ENCODE results near the gene RNASE8.

Gene RNASE8

DNA sequence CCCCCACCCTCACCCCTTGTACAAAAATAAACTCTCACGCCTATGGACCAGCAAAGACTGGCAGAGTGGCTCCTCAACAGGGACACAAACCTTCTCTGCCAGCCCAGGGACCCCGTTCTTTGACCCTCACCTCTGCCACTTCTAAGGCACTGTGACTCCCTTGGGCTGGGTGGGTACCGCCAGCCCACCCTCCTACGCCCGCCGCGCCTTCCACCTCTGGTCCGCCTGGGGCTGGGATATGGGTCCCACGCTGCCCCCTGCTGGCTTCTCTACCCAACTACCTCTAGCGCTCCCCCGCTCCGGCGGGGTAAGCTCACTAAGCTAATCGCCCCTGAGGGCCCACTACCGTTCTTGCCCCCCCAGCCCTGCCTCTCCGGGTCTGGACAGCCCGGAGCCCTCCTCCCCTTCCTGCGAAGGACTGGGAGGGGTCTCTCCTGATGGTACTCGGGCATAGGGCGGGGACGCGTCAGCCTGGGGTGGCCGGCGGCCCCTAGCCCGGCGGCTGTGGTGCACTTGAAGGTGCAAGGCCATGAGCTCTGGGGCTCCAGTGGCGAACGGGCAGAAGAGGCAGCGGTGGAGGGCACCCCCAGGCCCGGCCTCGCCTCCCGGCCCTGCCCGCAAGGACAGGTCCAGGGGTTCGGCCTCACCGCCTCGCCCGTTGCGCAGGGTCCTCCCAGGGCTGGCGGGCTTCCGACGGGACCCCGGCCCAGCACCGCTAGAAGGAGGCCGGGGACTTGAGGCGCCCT is 32.7 kb downstream of the RNASE8 start:
- in situ Hi-C loops (cut with HindIII; ENCODE audit: low sequenced_read_pairs), result no loop called here

- in situ Hi-C loops (cut with HindIII; ENCODE audit: low sequenced_read_pairs), result no loop called here
Observed at GRCh38 chr14:21090940-21091663, 33.5 kb downstream of the RNASE8 start.

DNA sequence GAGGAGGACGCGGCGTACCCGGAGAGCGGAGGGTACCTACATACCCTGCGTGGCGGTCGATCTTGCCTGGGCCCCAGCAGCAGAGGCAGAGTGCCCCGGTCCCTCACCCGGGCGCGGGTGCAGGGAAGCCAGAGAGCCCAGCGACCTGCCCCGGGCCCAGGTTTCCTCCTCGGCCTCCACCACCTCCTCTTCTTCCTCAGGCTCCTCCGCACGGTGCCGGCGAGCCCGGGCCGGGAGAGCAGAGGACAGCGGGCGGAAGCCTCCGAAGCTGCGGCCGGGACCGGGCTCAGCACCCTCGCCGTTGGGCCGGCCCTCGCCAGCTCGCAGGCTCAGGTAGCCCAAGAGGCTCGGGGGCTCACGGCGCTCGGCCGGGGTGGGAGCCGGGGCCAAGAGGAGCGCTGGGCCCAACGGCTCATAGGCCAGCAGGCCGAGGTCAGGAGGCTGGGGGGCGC is 34.2 kb downstream of the RNASE8 start:
- in situ Hi-C loops (cut with HindIII; ENCODE audit: low sequenced_read_pairs), result no loop called here

DNA sequence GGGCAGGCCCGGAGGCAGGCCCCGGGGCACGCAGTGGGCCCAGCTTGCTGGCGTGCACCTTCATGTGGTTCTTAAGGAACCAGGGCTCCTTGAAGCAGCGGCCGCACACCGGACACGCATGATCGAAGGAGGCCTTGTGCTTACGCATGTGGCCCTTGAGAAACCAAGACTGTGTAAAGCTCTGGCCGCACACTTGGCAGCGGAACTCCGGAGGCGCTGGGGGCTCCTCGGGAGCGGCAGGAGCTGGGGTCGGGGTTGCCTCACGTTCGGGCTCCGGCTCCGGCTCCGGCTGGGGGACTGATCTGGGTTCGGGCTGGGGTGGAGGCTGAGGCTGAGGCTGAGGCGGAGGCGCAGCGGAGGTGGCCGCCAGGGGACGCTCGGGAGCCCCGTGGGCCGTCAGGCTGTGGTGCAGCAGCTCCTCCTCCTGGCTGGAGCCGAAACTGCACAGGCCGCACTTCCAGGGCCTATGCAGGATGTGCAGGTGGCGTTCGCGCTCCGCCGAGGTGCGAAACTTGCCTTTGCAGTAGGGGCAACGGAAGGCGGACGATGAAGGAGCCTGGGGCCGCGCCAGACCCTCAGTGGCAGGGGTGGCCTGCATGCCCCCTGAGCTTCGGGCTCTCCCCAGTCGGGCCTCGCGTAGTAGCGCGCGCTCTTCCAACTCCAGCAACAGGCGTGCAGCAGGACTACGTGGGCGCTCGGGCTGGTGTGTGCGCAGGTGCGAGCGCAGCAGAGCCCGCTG is 34.8 kb downstream of the RNASE8 start:
- in situ Hi-C loops (cut with HindIII; ENCODE audit: low sequenced_read_pairs), result no loop called here

DNA sequence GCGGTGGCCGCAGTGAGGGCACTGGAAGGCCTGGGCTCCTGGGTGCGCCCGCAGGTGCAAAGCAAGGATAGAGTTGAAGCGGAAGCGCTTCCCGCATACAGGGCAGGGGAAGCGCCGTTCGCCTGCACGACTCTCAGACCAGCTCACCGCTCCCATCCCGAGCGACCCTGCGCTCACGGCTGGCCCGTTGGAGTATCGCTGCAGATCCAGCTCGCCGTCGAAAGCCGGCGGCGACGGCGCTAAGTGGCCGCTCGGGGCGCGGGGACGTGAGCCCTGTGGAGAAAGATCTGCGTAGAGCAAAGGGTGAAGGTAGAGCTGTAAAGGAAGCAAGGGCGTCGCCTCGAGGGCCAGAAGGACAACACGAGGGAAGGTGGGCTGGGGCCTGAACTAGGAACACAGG is 35.4 kb downstream of the RNASE8 start:
- in situ Hi-C loops (cut with HindIII; ENCODE audit: low sequenced_read_pairs), result no loop called here

GRCh38 chr14:21093769-21094681 is 36.4 kb downstream of the RNASE8 start:
- in situ Hi-C loops (cut with HindIII; ENCODE audit: low sequenced_read_pairs), result no loop called here

DNA sequence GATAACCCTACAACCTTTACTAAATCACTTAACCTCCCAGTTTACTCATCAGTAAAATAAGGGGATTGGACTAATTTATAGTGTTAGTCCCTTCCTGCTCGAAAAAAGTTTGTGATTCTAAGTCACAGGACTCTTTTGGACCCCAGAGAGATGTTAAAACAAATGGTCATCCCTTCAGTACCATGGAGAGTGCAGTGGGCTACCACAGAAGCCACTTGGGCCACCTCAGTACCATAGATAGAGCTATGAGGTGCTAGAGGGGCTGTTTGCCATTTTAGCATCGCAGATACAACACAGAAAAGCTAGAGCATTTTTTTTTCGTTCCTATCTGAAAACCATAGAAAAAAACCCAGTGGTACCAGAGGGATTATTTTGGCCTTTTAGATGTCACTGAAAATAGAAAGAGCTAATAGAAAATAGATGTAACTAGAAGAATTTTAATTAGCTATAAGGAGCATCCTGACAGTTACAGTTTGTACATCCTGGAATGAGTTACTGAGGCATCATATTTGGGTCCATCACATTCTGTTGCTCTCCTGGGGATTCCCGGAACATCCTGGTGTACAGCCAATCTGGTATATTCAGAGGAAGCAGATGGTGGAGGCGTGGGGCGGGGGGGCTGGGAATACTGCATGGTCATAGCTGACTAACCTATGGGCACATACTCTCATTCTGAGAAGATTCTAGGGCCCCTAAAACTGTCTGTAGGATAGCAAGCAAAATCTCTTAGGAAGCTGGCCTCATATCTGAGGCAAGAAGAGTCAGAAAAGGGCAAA is 38.0 kb downstream of the RNASE8 start:
- in situ Hi-C loops (cut with HindIII; ENCODE audit: low sequenced_read_pairs), result no loop called here

DNA sequence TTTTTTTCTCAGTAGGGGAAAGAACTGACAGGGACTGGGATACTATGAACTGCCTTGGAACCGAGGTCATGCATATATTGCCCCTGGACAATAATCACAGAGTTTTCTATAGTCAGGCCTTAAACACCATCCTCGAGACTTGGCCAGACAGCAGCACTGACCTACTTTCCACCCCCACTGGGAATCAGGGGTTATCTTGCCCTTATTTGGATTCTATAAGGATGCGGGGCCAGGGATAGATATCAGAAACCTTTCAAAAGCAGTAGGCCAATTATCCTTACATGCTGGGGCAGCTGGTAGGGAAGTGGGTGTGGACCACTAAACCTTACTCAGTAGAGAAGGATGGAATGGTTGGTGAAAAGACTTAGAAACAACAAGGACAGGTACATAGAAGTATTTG is 38.8 kb downstream of the RNASE8 start:
- in situ Hi-C loops (cut with HindIII; ENCODE audit: low sequenced_read_pairs), result no loop called here

DNA sequence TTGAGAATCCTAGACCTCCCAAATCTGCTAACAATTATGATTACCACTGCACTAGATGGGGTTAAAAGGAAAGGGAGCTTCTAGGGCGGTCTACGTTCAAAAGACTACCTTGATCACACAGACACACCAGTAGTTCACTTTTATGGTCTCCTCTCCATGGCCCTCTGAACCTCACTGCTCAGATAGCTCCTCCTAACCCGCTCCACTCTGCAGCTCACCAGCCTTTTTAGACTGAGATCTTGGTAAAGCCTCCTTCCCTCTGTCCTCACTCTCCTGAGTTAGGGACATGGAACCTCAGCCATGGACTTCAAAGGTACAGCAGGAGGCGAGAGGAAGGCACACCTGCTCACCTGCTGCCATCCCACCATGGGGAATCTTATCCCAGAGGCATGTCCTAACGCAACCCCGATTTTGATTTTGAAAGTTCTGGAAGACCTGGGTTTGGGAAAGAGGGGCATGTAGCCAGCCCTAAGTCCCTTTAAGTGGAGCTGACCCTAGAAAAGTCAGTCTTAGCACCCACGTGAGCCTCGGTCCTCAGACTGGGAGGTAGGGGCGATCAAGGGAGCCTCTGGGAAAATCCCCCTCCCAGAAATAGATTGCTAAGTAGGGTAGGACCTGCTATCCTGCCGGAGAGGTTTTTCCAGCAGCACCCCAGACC is 39.5 kb downstream of the RNASE8 start:
- in situ Hi-C loops (cut with HindIII; ENCODE audit: low sequenced_read_pairs), result no loop called here

DNA sequence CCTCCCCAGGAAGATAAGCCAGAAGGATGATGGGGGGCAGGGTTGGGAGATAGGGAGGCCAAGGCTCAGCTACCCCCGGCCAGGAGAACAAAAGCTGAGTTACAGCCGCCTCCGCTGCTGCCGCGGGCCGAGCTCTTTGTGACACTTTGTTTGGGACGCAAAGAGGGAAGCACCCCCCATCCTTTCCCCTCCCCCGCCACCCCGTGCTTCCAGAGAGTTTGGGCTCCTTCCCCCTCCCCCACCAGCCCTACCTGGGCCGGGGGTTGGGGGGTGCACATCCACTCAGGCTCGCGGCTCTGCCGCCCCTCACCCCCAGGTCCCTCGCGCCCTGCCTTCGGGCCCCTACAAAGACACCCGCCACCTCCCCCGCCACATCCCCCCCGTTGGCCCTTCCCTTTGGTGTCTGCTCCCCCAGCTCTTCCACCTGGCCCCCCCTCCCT is 40.0 kb downstream of the RNASE8 start:
- in situ Hi-C loops (cut with HindIII; ENCODE audit: low sequenced_read_pairs), result no loop called here

DNA sequence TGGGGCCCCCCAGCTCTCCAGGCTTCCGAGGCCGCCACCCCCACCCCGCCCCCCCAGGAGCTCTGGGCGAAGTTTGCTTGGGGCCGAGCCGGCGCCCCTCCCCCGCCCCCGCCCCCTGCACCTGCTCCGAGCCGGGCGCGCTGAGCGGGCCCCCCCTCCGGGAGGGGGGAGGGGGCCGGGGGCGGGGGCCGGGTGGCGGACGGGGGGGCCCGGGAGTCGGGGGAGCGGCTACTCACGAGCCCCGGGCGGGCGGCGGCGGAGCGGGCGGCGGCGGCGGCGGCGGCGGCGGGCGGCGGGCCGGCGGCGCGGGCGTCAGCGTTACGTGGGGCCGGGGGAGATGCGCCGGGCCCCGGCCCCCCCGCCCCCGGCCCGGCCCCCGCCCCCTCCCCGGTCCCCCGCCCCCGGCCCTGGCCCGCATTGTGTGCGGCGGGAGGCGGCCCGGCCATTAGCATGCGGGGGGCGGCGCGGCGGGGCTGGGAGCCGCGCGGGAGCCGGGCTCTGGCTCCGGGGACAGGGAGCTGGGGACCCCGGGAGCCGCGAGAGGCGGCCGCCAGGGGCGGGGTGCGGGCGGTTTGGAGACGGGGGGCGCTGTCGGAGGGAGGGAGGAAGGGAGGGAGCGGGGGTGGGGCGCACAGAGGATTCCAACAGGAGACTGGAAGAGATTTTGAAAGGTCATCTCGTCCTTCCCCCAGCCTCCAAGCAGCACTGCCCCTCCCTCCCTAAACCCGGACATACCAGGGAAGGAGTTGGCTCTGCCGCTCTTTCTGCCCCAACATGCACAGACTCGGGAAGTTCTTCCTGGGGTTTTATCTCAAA is 40.7 kb downstream of the RNASE8 start, which contains the start of gene ZNF219:
Gene ZNF219 (minus strand): TSS at position 580 of the 816 bp plus-strand sequence. CDS start 5,064 bp downstream, outside the sequence.
- in situ Hi-C loops (cut with HindIII; ENCODE audit: low sequenced_read_pairs), result no loop called here

GRCh38 chr14:21098892-21099595 is 41.4 kb downstream of the RNASE8 start:
- in situ Hi-C loops (cut with HindIII; ENCODE audit: low sequenced_read_pairs), result no loop called here

GRCh38 chr14:21099596-21099985 is 42.0 kb downstream of the RNASE8 start:
- in situ Hi-C loops (cut with HindIII; ENCODE audit: low sequenced_read_pairs), result no loop called here

DNA sequence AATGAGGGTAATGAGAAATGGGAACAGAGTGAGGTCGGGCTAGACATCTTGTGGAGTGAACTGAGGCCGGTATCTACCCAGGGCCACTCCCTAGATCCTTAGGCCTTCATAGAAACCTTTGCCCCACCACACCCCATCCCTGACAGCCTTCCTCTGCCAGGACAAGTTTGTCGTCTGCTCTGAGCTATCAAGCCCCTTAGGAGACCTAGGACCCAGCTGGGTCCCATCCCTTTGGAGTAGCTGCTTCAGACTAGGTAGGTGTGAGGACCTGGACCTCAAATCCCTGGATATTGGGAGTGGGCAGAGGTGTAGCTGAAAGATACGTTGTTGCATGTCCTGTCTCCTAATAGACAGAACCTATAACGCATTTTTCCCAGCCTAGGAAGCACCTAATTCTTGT is 43.3 kb downstream of the RNASE8 start, which contains the start of gene TMEM253:
Gene TMEM253 (plus strand): TSS at position 136 of the 400 bp plus-strand sequence. CDS start 278 bp downstream, outside the sequence.
- in situ Hi-C loops (cut with HindIII; ENCODE audit: low sequenced_read_pairs), result no loop called here

GRCh38 chr14:21101802-21102413 is 44.3 kb downstream of the RNASE8 start:
- in situ Hi-C loops (cut with HindIII; ENCODE audit: low sequenced_read_pairs), result no loop called here

DNA sequence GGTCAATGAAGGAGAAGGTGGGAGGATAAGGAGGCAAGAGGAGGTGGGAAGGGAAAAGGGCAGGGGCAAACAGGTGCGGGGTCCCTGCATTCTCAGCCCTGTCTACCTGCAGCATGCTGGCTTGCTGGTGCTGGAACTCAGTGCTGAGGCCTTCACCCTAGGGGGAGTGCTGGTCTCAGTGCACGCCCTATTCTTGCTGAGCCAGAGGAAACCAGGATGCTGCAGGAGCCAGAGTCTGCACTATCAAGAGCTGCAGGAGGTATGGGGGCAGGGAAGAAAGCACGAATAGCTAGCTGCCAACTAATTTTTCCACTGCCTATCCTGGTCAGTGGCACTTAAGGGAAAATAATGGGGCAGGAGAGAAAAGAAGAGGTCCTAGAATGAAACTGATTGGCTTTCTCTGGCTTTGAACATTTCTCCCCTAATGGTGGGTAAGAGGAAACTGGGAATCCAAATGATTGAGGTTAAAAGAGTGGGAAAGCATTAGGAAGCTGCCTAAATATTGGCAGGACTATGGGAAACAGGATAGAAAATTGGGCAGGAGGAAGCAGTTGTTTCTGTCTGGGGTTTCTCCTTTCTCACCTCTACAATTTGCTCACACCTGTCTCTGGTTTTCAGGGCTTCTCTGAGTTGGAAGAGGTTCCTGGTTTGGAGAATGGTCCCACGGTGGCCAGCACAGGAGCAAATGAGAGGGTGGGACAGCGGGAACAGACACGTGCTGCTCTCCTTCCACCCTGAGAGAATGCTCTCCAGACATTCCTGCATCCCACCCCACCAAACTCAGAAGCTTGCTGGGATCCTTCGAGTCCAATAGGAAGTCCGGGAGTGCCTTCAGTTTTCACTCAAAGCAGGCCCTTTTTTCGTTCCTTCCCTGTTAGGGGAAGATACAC is 45.1 kb downstream of the RNASE8 start:
- in situ Hi-C loops (cut with HindIII; ENCODE audit: low sequenced_read_pairs), result no loop called here
